Measurements from ENCODE around the gene ADAMTS6. TPM values are rescaled to one million over a fixed set of nuclear protein-coding genes. Genes with fewer than 3 reads are reported as not detected.

ADAMTS6 gene
- total RNA-seq, 6 donors from 2014 or later: 2.2 to 19.4 (median 6.5) TPM

DNA sequence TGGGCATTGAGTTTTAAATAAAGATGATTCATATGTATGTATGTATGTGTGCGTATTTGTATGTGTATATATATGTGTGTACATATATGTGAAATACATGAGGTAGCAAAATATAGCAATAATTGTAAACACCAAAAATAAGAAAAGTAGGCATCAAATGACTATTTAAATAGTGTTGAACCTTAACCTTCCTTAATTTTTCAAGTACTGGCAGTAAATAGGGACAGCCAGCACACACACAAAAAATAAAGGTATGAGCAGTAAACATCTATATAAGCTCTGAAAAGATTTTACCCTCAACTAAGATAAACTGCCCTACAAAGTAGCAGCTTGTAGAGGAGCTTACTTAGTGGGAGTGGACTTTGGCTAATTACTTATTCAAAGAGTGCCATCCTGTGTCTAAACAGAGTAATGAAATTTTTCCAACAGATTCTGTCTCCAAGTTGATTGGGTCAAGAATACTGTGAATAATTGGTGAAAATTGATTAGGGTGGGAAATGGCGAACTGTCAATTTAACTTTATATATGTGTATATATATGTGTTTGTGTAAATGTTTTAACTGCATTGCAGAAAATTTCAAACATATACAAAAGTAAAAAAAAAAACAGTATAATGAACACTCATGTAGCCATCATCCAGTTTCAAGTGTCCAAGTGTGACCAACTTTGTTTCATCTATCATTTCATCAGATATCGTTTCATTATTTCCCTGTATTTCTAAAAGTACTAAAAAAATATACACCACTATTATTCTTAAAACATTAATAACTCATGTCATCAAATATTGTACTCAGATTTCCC lies 2.0 kb upstream of the ADAMTS6 start:
- Histone ChIP-seq H3K4me1 (peaks cover 14 to 25% (median 16%) of the 10 kb centered on the region in 4 donors), H3K4me3 (peak overlapping the region; percentile 15 to 57 (median 51)), H3K27ac (peak overlapping the region; percentile 76 to 86 (median 82)), H3K36me3 (no peaks in the 10 kb centered on the region), H3K27me3 (no peaks in the 10 kb centered on the region), H3K9me3 (no peaks in the 10 kb centered on the region)
- ATAC-seq (ENCODE audit: low FRiP score in 2 of 2) (peak; percentile 73 to 81), DNase-seq (no peak)
- TF ChIP-seq POLR2AphosphoS5 (IDR thresholded peaks at IDR 0.05) (no peak), EP300 (IDR thresholded peaks at IDR 0.05) (no peak), POLR2A (IDR thresholded peaks at IDR 0.05) (no peak)
- TF ChIP-seq, protein P1, sequence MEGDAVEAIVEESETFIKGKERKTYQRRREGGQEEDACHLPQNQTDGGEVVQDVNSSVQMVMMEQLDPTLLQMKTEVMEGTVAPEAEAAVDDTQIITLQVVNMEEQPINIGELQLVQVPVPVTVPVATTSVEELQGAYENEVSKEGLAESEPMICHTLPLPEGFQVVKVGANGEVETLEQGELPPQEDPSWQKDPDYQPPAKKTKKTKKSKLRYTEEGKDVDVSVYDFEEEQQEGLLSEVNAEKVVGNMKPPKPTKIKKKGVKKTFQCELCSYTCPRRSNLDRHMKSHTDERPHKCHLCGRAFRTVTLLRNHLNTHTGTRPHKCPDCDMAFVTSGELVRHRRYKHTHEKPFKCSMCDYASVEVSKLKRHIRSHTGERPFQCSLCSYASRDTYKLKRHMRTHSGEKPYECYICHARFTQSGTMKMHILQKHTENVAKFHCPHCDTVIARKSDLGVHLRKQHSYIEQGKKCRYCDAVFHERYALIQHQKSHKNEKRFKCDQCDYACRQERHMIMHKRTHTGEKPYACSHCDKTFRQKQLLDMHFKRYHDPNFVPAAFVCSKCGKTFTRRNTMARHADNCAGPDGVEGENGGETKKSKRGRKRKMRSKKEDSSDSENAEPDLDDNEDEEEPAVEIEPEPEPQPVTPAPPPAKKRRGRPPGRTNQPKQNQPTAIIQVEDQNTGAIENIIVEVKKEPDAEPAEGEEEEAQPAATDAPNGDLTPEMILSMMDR (IDR thresholded peaks at IDR 0.05): peak; percentile 39 to 72 (median 48)
- 34 to 38% methylated on average over 3 of the region's 3 CpGs for WGBS, 2 donors

DNA sequence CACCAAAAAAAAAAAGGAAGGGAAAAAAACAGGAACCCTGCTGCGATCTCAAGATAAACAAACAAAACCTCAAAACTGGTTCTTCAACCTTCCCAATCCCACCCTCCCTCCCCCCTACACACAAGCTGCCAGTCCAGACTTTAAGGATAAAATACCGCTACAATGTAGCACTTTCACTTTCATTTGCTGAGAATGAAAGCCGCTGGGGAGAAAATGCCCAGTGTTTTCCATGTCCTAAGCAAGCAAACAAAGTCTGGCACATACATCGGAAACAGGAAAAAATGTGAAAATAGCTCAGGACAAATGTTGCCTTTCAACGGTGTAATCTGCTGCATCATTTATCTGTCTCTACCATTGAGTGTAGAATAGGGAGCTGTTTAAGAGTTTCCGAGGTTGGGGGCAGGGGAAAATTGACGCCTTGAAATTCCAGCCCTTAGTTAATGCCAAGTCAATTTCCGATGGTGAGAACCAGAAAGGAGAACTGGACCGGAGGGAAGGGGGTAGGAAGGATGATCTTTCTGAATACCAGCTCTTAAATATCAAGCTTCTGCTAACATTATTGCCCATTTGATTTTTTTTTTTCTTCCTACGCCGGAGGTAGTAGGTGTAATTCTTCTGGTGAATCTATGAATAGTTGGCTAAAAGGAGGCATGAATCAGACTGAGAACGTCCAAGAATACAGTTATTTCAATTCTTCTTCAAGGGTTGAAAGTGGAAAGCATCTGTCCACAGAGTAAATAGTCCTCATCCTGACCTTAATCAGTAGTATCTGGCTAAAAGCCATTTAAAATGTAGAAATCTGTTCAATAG lies 1.2 kb upstream of the ADAMTS6 start:
- Histone ChIP-seq H3K27ac (peak overlapping the region; percentile 76 to 86 (median 82)), H3K27me3 (no peaks in the 10 kb centered on the region), H3K36me3 (no peaks in the 10 kb centered on the region), H3K4me1 (peaks cover 14 to 25% (median 16%) of the 10 kb centered on the region in 4 donors), H3K9me3 (no peaks in the 10 kb centered on the region), H3K4me3 (peak overlapping the region; percentile 15 to 57 (median 51))
- TF ChIP-seq, protein P1 (IDR thresholded peaks at IDR 0.05): no peak
- TF ChIP-seq POLR2A (IDR thresholded peaks at IDR 0.05): no peak
- DNase-seq (no peak), ATAC-seq (ENCODE audit: low FRiP score in 2 of 2) (peak; percentile 63 to 72)
- WGBS, 2 donors: 0 to 1% methylated on average over 12 of the region's 12 CpGs

DNA sequence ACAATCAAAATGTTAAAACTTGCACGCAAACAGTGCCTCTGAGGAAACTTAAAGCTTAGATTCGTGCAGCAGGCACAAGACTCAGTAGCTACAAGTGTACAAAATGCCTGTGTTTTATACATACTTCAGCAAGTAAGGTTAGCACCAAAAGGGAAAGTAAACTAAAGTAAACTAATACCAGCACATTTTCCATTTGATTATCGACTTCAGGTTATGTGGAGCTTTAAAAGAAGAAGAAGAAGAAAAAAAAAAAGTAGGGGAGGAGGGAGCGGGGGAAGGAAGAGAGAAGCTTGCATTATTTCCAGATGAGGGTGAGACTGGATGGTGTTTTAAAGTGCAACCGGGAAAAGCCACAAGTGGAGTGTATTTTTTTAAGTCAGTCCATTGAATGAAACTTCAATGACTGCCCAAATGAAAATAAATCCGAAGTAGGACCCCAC lies 596 bp upstream of the ADAMTS6 start:
- peak overlapping the region; percentile 76 to 86 (median 82) for H3K27ac ChIP-seq
- TF ChIP-seq EP300 (IDR thresholded peaks at IDR 0.05): no peak
- TF ChIP-seq, protein P1 (IDR thresholded peaks at IDR 0.05): no peak
- H3K4me1 ChIP-seq: peaks cover 14 to 25% (median 16%) of the 10 kb centered on the region in 4 donors
- no peaks in the 10 kb centered on the region for H3K9me3 ChIP-seq
- DNase-seq (no peak), ATAC-seq (ENCODE audit: low FRiP score in 2 of 2) (peak in 1 of 2 donors; percentile 9)
- no peaks in the 10 kb centered on the region for H3K36me3 ChIP-seq
- peak overlapping the region; percentile 15 to 57 (median 51) for H3K4me3 ChIP-seq
- no peaks in the 10 kb centered on the region for H3K27me3 ChIP-seq
- WGBS, 2 donors: 0 to 1% methylated on average over 6 of the region's 6 CpGs

DNA sequence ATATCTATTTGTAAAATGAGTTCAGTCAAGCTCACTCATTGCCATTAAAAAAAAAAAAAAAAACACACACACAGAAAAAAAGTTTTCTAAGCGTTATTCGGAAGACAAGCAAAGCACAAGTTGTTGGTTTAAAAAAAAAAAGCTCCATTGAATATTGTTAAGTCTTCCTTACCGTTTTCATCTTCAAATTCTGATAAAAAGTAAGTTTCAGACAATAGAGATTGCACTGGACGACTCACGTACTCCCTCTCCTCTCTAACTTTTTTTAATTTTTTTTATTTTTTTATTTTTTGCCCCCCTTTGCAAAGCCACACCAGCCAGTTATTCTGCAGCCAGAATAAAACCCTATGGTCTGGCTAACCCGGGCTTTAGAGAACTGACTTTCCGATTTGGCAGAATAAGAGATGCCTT lies 544 bp downstream of the ADAMTS6 start:
- no peaks in the 10 kb centered on the region for H3K9me3 ChIP-seq
- peak overlapping the region; percentile 76 to 86 (median 82) for H3K27ac ChIP-seq
- no peaks in the 10 kb centered on the region for H3K27me3 ChIP-seq
- 0% methylated on average over 7 of the region's 7 CpGs for WGBS, 2 donors
- H3K4me3 ChIP-seq: peak overlapping the region in 3 of 4 donors; percentile 45 to 57 (median 57)
- TF ChIP-seq, protein P1 (IDR thresholded peaks at IDR 0.05): no peak
- H3K4me1 ChIP-seq: peaks cover 14 to 25% (median 16%) of the 10 kb centered on the region in 4 donors
- DNase-seq: no peak
- ATAC-seq (ENCODE audit: low FRiP score in 2 of 2): peak in 1 of 2 donors; percentile 5
- no peaks in the 10 kb centered on the region for H3K36me3 ChIP-seq

All from upper lobe of left lung (tissue), 6 donors.